ENCODE measurements around the gene BCAT1.

GRCh38 chr12:24955389-24955788 lies 6.5 kb upstream of the BCAT1 start:
- TF ChIP-seq CTCF (IDR thresholded peaks at IDR 0.05) (no peak), REST (IDR thresholded peaks at IDR 0.05; ENCODE audit: insufficient read depth in 1 of 2, low read depth in 2 of 2, low read length in 1 of 2) (no peak), TCF7L2 (IDR thresholded peaks at IDR 0.05; ENCODE audit: low read depth, low read length) (no peak), POLR2AphosphoS5 (IDR thresholded peaks at IDR 0.05; ENCODE audit: low read depth, low read length) (no peak), SIN3A (IDR thresholded peaks at IDR 0.05; ENCODE audit: borderline replicate concordance, insufficient read depth, low read depth, low read length) (no peak)
